Endothelial cell of umbilical vein (primary cell): Measurements from ENCODE around the gene SIAH1.

ENCODE experiments used
- EZH2 ChIP-seq: IDR thresholded peaks from 2 replicates; pipeline ENCODE4 v1.6.1; 2012; ENCODE audit warnings: borderline replicate concordance, low read depth, mild to moderate bottlenecking, moderate library complexity, low read length, inconsistent platforms; ENCODE audit not compliant: severe bottlenecking
- POLR2A ChIP-seq: IDR thresholded peaks from 2 replicates; pipeline ENCODE4 v1.6.1; 2012; ENCODE audit warnings: low read depth, mild to moderate bottlenecking, control low read depth, low read length
- POLR2AphosphoS5 ChIP-seq: IDR thresholded peaks from 2 replicates; pipeline ENCODE4 v1.6.1; 2012; ENCODE audit warnings: low read depth, mild to moderate bottlenecking, control low read depth, low read length, moderate library complexity; ENCODE audit not compliant: insufficient read depth
- TF ChIP-seq, protein P1 (sequence below), 2 donors: IDR thresholded peaks; 1 replicate in 1 of 2; 2 replicates in 1 of 2; pipeline ENCODE4 v1.5.1; 2011; ENCODE audit warnings: low read length in 2 of 2, mild to moderate bottlenecking in 2 of 2, moderate library complexity in 2 of 2, control low read depth in 1 of 2, inconsistent platforms in 1 of 2, low read depth in 1 of 2; ENCODE audit not compliant: insufficient read depth in 1 of 2; ENCODE audit errors: extremely low read depth in 1 of 2

DNA sequence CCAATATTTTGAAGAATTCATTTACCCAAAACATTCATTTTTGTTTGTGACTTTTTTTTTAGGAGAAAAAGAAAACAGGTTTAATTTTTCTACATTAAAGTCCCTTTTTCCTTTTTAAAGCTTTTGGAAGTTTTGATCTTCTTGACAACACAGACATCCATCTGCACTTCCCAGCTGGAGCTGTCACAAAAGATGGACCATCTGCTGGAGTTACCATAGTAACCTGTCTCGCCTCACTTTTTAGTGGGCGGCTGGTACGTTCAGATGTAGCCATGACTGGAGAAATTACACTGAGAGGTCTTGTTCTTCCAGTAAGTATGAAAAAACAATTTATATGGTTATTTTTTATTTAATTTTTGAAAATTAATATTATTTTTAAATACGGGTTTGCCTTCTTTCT, 37.2 kb downstream of the SIAH1 start:
- TF ChIP-seq POLR2AphosphoS5 (no peak), POLR2A (no peak), EZH2 (no peak)
- TF ChIP-seq, protein P1, sequence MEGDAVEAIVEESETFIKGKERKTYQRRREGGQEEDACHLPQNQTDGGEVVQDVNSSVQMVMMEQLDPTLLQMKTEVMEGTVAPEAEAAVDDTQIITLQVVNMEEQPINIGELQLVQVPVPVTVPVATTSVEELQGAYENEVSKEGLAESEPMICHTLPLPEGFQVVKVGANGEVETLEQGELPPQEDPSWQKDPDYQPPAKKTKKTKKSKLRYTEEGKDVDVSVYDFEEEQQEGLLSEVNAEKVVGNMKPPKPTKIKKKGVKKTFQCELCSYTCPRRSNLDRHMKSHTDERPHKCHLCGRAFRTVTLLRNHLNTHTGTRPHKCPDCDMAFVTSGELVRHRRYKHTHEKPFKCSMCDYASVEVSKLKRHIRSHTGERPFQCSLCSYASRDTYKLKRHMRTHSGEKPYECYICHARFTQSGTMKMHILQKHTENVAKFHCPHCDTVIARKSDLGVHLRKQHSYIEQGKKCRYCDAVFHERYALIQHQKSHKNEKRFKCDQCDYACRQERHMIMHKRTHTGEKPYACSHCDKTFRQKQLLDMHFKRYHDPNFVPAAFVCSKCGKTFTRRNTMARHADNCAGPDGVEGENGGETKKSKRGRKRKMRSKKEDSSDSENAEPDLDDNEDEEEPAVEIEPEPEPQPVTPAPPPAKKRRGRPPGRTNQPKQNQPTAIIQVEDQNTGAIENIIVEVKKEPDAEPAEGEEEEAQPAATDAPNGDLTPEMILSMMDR (IDR thresholded peaks at IDR 0.05; ENCODE audit: extremely low read depth in 1 of 2, insufficient read depth in 1 of 2, low read depth in 1 of 2, low read length in 2 of 2): no peak
